ELF-1 (cell line): ENCODE data around the gene AREL1.

Source experiments
- DNase-seq: peaks from one replicate; pipeline ENCODE4 v3.0.0-alpha.2; 2016; ENCODE audit warnings: low read depth, low spot score

AREL1 gene

DNA sequence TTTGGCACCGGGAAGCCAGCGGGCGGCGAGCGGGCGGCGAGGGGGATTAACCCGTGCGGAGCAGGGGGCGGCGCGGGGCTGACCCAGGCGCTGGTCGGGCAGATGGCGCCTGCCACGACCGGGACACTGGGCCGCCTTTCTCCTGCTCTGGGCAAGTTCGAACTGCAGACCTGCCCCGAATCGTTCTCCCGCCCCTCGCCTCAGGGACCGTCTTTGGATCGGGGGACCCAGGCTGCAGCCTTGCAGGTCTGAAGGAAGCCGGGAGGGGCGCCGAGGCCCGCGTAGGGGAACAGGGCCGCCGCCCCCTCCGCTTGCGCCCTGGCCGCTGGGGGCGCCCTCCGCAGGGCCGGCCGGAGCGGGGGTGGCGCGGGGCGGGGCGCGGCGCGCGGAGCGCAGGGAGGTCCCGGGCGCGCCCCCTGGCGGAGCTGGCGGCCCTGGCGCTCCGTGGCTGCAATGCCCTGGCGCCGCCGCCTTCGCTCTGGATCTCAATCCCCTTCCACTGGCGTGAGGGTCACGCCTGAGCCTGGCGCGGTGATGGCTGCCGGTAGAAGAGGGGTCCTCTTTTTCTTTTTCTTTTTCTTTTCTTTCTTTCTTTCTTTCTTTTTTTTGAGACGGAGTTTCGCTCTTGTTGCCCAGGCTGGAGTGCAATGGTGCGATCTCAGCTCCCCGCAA, 100.4 kb downstream of the AREL1 start:
- peak; percentile 86 for DNase-seq

DNA sequence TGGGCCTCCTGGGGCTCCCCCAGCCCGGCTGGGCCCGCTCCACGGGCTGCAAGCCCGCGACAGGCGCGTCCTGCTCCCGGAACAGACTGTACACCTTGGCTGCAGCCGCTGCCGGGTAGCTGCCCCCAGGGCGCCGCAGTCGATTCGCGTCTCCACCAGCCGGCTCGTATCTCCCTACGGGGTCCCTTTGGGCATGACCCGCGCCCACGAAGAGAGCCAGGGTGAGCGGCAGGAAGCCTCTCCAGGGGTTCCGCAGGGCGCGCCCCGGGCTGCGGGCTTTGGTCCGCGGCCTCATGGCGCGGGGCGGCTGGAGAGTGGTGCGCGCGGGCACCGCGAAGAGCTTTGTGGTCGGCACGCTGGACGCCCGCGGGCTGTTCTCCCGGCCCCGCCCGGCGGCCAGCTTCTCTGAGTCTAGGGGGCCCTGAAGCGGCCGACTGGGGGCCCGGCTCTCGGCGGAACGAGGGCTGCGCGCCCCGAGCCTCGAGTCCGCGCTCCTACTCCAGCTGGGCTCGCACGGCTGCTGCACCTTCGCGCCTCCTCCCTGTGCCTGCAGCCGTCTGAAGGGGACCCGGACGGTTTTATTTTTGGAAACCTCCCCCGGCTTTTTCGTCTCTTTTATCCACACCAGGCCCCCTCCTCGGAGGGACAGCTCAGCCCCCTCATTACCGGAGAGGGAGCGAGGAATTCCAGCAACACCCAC, 101.1 kb downstream of the AREL1 start, which contains the start of gene LTBP2:
Gene LTBP2, minus strand, starts transcription at position 588 of the 700 bp plus-strand sequence. Its CDS starts 293 bp downstream, at position 295.
- no peak for DNase-seq
